SJCRH30 (cell line): ENCODE data around the gene DNAJC1. TPM values are rescaled to one million over a fixed set of nuclear protein-coding genes. Genes with fewer than 3 reads are reported as not detected.
A peak's percentile ranks its signal among the peaks of the same experiment; 100 is the strongest.
"Not testable (repeated sequence)": the region's sequence is repeated elsewhere in the genome, so short reads cannot be mapped to it uniquely, and the experiment has no call there.

Experiments
- DNase-seq, 2 experiments: peaks; one replicate each; pipeline ENCODE4 v3.0.0-alpha.2; 2015 to 2020
- H3K27ac ChIP-seq: fragments of 250-450 bp; sonication (Bioruptor Pico); 2 replicates; pipeline ENCODE4 v1.5.1; 2020; ENCODE audit warnings: mild to moderate bottlenecking, moderate library complexity
- H3K27me3 ChIP-seq: fragments of 250-450 bp; sonication (Bioruptor Pico); 2 replicates; pipeline ENCODE4 v1.5.1; 2020; ENCODE audit warnings: mild to moderate bottlenecking, moderate library complexity
- H3K36me3 ChIP-seq: fragments of 250-450 bp; sonication (Bioruptor Pico); 2 replicates; pipeline ENCODE4 v1.5.1; 2020; ENCODE audit warnings: mild to moderate bottlenecking, moderate library complexity
- H3K4me1 ChIP-seq: fragments of 250-450 bp; sonication (Bioruptor Pico); 2 replicates; pipeline ENCODE4 v1.5.1; 2020; ENCODE audit warnings: mild to moderate bottlenecking, moderate library complexity
- H3K4me3 ChIP-seq: fragments of 250-450 bp; sonication (Bioruptor Pico); 2 replicates; pipeline ENCODE4 v1.5.1; 2020; ENCODE audit warnings: mild to moderate bottlenecking, moderate library complexity
- H3K9me3 ChIP-seq: fragments of 250-450 bp; sonication (Bioruptor Pico); replicated peaks from 2 replicates; pipeline ENCODE4 v1.5.1; 2020; ENCODE audit warnings: mild to moderate bottlenecking, moderate library complexity
- total RNA-seq: library from RNA; depleted of rRNA; stranded (reverse); fragments of >200 nt; shearing (Covaris generic); gene quantifications from 2 replicates; pipeline ENCODE4 v1.2.3, GENCODE V29; 2014

Gene DNAJC1
- total RNA-seq, 1 experiment from 2014 or later: 11.4 TPM

- no peak for DNase-seq
- Histone ChIP-seq H3K36me3 (no peaks in the 10 kb centered on the region), H3K27me3 (no peaks in the 10 kb centered on the region), H3K4me3 (no peak overlapping the region), H3K9me3 (no peaks in the 10 kb centered on the region), H3K27ac (no peak overlapping the region), H3K4me1 (no peaks in the 10 kb centered on the region)
Measured at GRCh38 chr10:22022257-22023032, 18.9 kb upstream of the DNAJC1 start.

DNA sequence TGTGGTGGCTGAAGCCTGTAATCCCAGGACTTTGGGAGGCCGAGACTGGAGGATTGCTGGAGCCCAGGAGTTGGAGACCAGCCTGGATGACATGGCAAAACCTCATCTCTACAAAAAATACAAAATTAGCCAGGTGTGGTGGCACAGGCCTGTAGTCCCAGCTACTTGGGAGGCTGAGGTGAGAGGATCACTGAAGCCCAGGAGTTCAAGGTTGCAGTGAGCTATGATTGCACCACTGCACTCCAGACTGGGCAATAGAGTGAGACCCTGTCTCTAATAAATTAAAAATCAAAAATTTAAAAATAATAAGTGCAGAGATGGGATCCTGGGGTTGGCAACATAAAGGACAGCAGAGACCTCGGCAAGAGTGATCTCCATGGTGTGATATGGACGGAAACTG, 17.6 kb upstream of the DNAJC1 start:
- H3K27me3 ChIP-seq, H3K9me3 ChIP-seq, DNase-seq, H3K27ac ChIP-seq, H3K4me3 ChIP-seq, H3K36me3 ChIP-seq, H3K4me1 ChIP-seq: not testable (repeated sequence)

GRCh38 chr10:22017283-22018020, 13.9 kb upstream of the DNAJC1 start:
- H3K36me3 ChIP-seq: no peaks in the 10 kb centered on the region
- no peaks in the 10 kb centered on the region for H3K4me1 ChIP-seq
- no peak overlapping the region for H3K27ac ChIP-seq
- H3K27me3 ChIP-seq: no peaks in the 10 kb centered on the region
- no peak overlapping the region for H3K4me3 ChIP-seq
- H3K9me3 ChIP-seq: no peaks in the 10 kb centered on the region
- no peak for DNase-seq

GRCh38 chr10:22016046-22016705, 12.6 kb upstream of the DNAJC1 start:
- H3K9me3 ChIP-seq: no peaks in the 10 kb centered on the region
- no peak overlapping the region for H3K4me3 ChIP-seq
- no peaks in the 10 kb centered on the region for H3K36me3 ChIP-seq
- no peaks in the 10 kb centered on the region for H3K27me3 ChIP-seq
- H3K27ac ChIP-seq: no peak overlapping the region
- no peak for DNase-seq
- no peaks in the 10 kb centered on the region for H3K4me1 ChIP-seq

DNA sequence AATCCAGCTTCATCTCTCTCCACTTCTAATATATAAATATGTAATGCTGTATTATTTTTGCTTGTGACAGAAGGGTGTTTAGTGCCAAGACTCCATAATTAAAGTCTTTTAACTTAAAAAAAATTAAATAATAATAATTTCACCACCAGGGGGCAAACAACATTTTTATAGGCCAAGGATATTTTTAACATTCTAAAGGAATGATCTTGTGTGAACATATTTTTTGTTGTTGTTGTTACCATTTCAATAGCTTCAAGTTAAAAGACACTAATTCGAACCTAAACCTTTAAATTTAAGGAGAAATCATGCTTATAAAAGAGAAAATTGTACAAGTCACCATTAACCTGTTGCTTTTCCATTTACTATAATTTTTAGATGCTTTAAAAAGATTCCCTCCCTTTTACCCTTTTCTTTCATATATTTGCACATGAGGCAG, 7.5 kb upstream of the DNAJC1 start:
- H3K4me3 ChIP-seq: no peak overlapping the region
- H3K4me1 ChIP-seq: no peaks in the 10 kb centered on the region
- H3K9me3 ChIP-seq: no peaks in the 10 kb centered on the region
- DNase-seq: peak in 1 of 2 experiments; percentile 27
- H3K36me3 ChIP-seq: no peaks in the 10 kb centered on the region
- H3K27me3 ChIP-seq: 0 out of 2 replicates have a peak, but pooled peaks cover 2% of the 10 kb centered on the region
- H3K27ac ChIP-seq: no peak overlapping the region

DNA sequence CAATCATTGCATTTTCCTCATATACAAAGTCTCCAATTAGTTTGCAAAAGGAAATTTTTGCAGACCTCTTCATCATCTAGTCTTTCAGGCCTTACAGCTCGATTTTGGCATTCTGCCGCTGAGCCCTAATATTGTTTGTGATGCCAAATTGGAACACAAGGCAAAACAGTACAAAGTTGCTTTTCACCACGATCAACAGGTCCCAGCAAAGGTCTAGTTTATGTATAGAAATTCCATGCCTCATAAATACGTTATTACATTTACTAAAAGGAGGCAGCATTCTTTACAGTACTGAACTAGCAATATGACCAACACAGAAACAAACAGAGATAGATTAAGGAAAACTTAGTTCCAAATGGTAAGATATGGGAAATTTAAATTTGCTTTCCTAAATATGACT, 7.0 kb upstream of the DNAJC1 start:
- DNase-seq: no peak
- Histone ChIP-seq H3K9me3 (no peaks in the 10 kb centered on the region), H3K4me1 (no peaks in the 10 kb centered on the region), H3K36me3 (no peaks in the 10 kb centered on the region), H3K27ac (no peak overlapping the region), H3K27me3 (0 out of 2 replicates have a peak, but pooled peaks cover 2% of the 10 kb centered on the region), H3K4me3 (no peak overlapping the region)

GRCh38 chr10:22006379-22006884, 2.9 kb upstream of the DNAJC1 start:
- Histone ChIP-seq H3K4me3 (no peak overlapping the region), H3K36me3 (no peaks in the 10 kb centered on the region), H3K27me3 (0 out of 2 replicates have a peak, but pooled peaks cover 2% of the 10 kb centered on the region), H3K9me3 (no peaks in the 10 kb centered on the region), H3K4me1 (no peaks in the 10 kb centered on the region), H3K27ac (no peak overlapping the region)
- DNase-seq: no peak

GRCh38 chr10:22005763-22006162, 2.2 kb upstream of the DNAJC1 start:
- no peak for DNase-seq
- H3K9me3 ChIP-seq: no peaks in the 10 kb centered on the region

GRCh38 chr10:22003964-22004281, 393 bp upstream of the DNAJC1 start:
- no peaks in the 10 kb centered on the region for H3K36me3 ChIP-seq
- H3K27ac ChIP-seq: peak overlapping the region; percentile 54; the same call in 1 of the 2 replicates
- H3K27me3 ChIP-seq: no peaks in the 10 kb centered on the region
- H3K9me3 ChIP-seq: no peaks in the 10 kb centered on the region
- H3K4me1 ChIP-seq: no peaks in the 10 kb centered on the region
- H3K4me3 ChIP-seq: peak overlapping the region; percentile 78
- DNase-seq: no peak

More at GRCh38 chr10:22005763-22006162, 2.2 kb upstream of the DNAJC1 start:
- no peaks in the 10 kb centered on the region for H3K36me3 ChIP-seq
- H3K4me1 ChIP-seq: no peaks in the 10 kb centered on the region
- H3K27ac ChIP-seq: no peak overlapping the region
- H3K27me3 ChIP-seq: 0 out of 2 replicates have a peak, but pooled peaks cover 2% of the 10 kb centered on the region
- no peak overlapping the region for H3K4me3 ChIP-seq

DNA sequence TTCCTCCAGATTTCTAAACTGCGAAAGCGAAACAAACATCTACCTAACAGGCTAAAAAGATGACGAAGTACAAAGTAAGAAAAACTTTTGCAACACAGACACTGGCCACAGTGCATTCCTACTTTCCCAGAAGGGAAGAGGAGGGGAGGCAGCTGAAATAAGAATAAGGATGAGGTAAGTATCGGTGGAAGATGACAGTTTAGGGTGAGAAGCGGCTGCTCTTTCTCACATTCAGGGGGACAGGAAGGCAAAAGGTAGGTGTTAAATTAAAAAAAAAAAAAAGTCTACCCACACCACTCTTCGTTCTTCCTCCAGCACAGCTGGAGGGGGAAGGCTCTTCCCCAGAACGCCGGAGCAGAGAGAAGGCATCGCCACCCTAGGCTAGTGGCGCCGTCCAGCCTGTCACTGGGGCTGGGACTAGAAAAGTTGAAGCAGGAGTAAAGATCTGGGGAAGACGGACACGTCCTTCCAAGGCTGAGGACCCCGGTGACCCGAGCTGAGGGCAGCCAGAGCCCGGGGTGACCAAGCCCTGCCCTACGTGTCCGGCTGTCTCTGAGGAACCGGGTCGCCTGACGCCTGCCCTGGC, 846 bp downstream of the DNAJC1 start:
- Histone ChIP-seq H3K9me3 (no peaks in the 10 kb centered on the region), H3K36me3 (no peaks in the 10 kb centered on the region), H3K4me1 (no peaks in the 10 kb centered on the region), H3K27ac (peak overlapping the region; percentile 54; the same call in 1 of the 2 replicates), H3K4me3 (peak overlapping the region; percentile 78), H3K27me3 (no peaks in the 10 kb centered on the region)
- DNase-seq: peak in 1 of 2 experiments; percentile 39

DNA sequence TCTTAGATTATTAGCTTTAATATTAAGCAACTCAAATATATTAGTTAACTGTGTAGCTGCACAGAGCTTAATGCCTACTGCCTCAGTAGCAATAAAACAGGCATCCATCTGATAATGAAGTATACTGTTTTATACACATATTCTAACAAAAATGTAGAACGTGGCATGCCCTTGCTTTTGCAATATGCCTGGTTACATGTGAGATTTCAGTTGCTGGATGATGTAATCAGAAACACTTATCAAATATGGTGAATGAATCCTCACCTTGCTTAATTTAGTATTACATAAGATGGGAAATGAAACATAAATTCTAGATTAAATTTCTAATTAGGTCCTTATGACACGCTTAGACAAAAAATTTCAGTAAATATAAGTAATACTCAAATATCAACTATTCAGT, 8.0 kb downstream of the DNAJC1 start:
- no peak for DNase-seq
- Histone ChIP-seq H3K27ac (no peak overlapping the region), H3K4me1 (no peaks in the 10 kb centered on the region), H3K36me3 (no peaks in the 10 kb centered on the region), H3K4me3 (no peak overlapping the region), H3K27me3 (no peaks in the 10 kb centered on the region), H3K9me3 (no peaks in the 10 kb centered on the region)

DNA sequence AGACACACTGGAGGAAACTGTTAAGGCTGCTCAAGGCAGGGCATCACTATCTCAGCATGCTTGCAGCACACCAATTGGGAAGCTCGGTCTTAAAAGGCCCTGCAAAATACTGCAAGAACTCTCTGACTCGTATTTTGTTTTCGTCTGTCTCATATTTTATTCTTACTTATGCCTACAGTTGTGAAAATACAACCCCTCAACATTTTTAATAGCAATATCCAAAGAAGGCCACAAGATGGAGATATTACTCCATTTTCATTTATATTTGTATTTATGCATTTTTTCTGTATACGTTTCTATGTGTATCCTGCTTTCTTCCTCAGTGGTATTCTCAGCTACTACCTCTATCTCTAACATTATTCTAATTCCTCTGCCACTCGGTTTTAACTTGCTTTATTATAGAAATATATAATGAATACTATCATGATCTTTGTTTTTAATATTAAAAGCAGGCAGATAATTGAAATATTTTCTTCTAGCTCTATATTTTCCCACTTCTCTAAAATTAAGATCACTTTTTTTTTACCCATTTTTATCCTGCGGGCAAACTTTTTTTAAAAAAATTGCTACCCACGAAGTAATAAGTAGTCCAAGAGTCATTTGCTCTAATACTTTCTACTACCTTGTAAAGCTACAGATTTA, 10.0 kb downstream of the DNAJC1 start:
- Histone ChIP-seq H3K9me3 (no peaks in the 10 kb centered on the region), H3K27me3 (no peaks in the 10 kb centered on the region), H3K27ac (no peak overlapping the region), H3K4me1 (no peaks in the 10 kb centered on the region), H3K36me3 (no peaks in the 10 kb centered on the region), H3K4me3 (no peak overlapping the region)
- DNase-seq: peak in 1 of 2 experiments; percentile 51

DNA sequence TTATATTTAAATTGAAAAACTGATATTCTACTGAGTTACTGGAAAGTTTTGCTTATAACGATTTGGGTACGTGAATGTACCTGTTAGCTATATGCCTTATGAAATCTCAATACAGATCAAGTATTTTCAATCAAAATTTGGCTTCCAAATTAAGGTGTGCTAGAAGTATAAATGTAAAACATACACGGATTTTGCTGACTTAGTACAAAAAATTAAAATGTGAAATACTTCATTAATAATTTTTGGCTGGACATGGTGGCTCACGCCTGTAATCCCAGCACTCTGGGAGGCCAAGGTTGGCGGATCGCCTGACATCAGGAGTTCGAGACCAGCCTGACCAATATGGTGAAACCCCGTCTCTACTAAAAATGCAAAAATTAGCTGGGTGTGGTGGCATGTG, 11.7 kb downstream of the DNAJC1 start:
- Histone ChIP-seq H3K27me3 (no peaks in the 10 kb centered on the region), H3K4me3 (no peak overlapping the region), H3K27ac (no peak overlapping the region), H3K9me3 (no peaks in the 10 kb centered on the region), H3K36me3 (no peaks in the 10 kb centered on the region), H3K4me1 (no peaks in the 10 kb centered on the region)
- DNase-seq: no peak

DNA sequence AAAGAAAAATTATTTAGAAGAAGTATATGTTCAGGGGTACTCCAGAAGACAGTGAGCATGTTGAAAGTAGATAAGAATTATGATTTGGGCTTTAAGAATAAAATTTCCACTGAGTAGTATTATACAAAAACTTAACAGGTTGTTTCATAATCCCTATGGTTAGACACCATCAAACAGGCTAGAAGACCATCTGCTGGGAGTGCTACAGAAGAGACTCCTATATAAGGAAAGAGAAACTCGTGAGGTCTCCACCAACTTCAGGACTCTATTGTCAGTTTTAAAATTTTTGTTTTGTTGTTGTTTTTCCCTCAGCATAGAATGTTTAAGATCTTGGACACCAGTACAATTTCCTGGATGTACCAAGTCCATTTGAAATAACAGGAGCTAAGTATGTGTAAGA, 13.1 kb downstream of the DNAJC1 start:
- H3K27me3 ChIP-seq: no peaks in the 10 kb centered on the region
- no peak overlapping the region for H3K27ac ChIP-seq
- H3K4me3 ChIP-seq: no peak overlapping the region
- no peaks in the 10 kb centered on the region; the same call in 1 of the 2 replicates for H3K9me3 ChIP-seq
- no peaks in the 10 kb centered on the region for H3K4me1 ChIP-seq
- no peaks in the 10 kb centered on the region for H3K36me3 ChIP-seq
- DNase-seq: no peak
